ENCODE results near the gene B4GALT4. TPM values are rescaled to one million over a fixed set of nuclear protein-coding genes. Genes with fewer than 3 reads are reported as not detected.

B4GALT4 gene
- total and polyA plus RNA-seq, 2 experiments from 2014 or later = 56.0 to 67.9 TPM

DNA sequence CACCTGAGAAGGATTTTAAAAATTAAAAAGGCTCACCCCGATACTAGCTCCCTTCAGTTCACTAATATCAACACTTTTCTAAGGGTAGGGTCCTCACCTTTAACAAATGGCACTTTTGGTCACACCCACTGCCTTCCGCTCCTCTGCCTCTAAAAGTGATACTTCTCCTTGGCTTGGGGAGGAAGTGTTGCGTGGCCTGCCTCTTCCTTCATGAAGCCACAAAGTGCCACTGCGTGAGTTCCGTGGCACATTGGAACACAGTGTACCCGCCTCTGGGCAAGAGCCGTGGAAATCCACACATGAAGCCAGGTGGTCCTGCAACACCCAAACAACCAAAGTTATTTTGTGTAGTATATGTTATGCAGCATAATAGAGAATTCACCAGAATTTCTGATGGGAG, 3.9 kb downstream of the B4GALT4 start:
- WGBS, 2 experiments (ENCODE audit: low coverage in 1 of 2, low lambda C conversion rate in 2 of 2, missing lambda C conversion rate in 2 of 2) = 100% methylated on average over 7 of the region's 7 CpGs

DNA sequence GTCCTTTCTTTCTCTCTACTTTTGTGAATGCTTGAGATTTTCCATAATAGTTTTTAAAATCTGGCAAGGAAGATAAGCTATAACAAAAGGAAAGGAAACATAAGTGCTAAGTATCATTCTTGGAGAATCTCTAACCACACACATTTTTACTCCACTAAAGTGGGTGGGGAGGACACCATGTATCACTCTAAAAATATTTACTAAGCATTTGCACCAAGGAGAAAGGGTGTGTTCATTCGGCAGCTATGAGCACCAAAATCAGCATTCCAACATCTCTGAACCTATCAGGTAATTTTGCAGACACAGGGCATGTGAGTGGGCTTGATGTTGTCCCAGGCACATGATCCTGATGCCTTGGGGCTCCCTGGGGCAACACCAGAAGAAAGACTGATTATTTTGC, 5.5 kb downstream of the B4GALT4 start:
- Histone ChIP-seq H3F3A (ENCODE audit: insufficient read depth) (peaks cover 46% of the 10 kb centered on the region), H3K27me3 (replicated peaks; ENCODE audit: insufficient read depth) (no peaks in the 10 kb centered on the region), H3K9ac (peak overlapping the region; percentile 28), H3K4me1 (ENCODE audit: insufficient read depth) (peaks cover 56% of the 10 kb centered on the region), H3K36me3 (ENCODE audit: low read depth) (peaks cover 28% of the 10 kb centered on the region), H3K79me2 (ENCODE audit: insufficient read depth) (peaks cover 80% of the 10 kb centered on the region), H3K4me2 (ENCODE audit: unreplicated experiment) (peak overlapping the region; percentile 70), H4K20me1 (ENCODE audit: insufficient read depth) (no peaks in the 10 kb centered on the region), H3K4me3 (peak overlapping the region; percentile 40), H3K9me3 (ENCODE audit: low read depth) (no peaks in the 10 kb centered on the region), H3K27ac (peak overlapping the region; percentile 65), H3K9me2 (ENCODE audit: insufficient read depth) (no peaks in the 10 kb centered on the region), H2AFZ (0 out of 2 replicates have a peak overlapping the region, but pooled peaks have one; percentile 1)
- TF ChIP-seq EZH2phosphoT487 (IDR thresholded peaks at IDR 0.05; ENCODE audit: insufficient read depth, low read depth) = no peak
- 0% methylated on average over 1 of the region's 1 CpG for WGBS, 2 experiments (ENCODE audit: low coverage in 1 of 2, low lambda C conversion rate in 2 of 2, missing lambda C conversion rate in 2 of 2)
- DNase-seq = peak; percentile 81
- in situ Hi-C loops (cut with MboI) = no loop called here

More for the DNA sequence above, 3.9 kb downstream of the B4GALT4 start:
- no peak overlapping the region for H3K4me3 ChIP-seq
- no peaks in the 10 kb centered on the region for H4K20me1 ChIP-seq (ENCODE audit: insufficient read depth)
- peaks cover 59% of the 10 kb centered on the region for H3K4me1 ChIP-seq (ENCODE audit: insufficient read depth)
- H3K27me3 ChIP-seq (replicated peaks; ENCODE audit: insufficient read depth) = no peaks in the 10 kb centered on the region
- no peaks in the 10 kb centered on the region for H3K9me2 ChIP-seq (ENCODE audit: insufficient read depth)
- peaks cover 18% of the 10 kb centered on the region for H3K36me3 ChIP-seq (ENCODE audit: low read depth)
- peaks cover 72% of the 10 kb centered on the region for H3K79me2 ChIP-seq (ENCODE audit: insufficient read depth)
- no peak overlapping the region for H3K27ac ChIP-seq
- no peak overlapping the region for H3K4me2 ChIP-seq (ENCODE audit: unreplicated experiment)
- TF ChIP-seq EZH2 (IDR thresholded peaks at IDR 0.05; ENCODE audit: insufficient read depth, poor library complexity, severe bottlenecking) (no peak), EZH2phosphoT487 (IDR thresholded peaks at IDR 0.05; ENCODE audit: insufficient read depth, low read depth) (no peak)
- H2AFZ ChIP-seq = no peak overlapping the region
- H3F3A ChIP-seq (ENCODE audit: insufficient read depth) = peaks cover 51% of the 10 kb centered on the region
- no peaks in the 10 kb centered on the region for H3K9me3 ChIP-seq (ENCODE audit: low read depth)
- in situ Hi-C loops (cut with MboI) = no loop called here
- no peak for DNase-seq
- no peak overlapping the region for H3K9ac ChIP-seq

DNA sequence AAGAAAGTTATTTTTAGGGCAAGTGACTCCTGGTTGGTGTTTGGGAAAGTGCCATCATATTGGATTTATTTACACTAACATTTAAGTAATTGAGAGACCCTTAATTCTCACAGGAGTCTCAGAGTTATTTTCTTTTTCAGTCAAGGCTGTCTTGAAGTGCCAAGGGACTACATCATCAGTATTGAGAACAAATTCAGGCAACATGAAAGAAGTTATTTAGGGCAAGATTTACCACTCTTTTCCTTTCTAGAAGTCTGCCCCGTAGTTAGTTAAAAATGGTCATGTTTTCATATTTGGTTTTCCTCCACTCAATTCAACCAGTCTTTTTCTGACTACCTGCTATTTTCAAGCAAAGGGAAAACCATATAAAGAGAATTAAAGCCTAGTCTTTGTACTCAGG, 6.1 kb downstream of the B4GALT4 start:
- Histone ChIP-seq H4K20me1 (ENCODE audit: insufficient read depth) (no peaks in the 10 kb centered on the region), H3K9me3 (ENCODE audit: low read depth) (no peaks in the 10 kb centered on the region), H3K4me2 (ENCODE audit: unreplicated experiment) (peak overlapping the region; percentile 70), H3K4me1 (ENCODE audit: insufficient read depth) (peaks cover 56% of the 10 kb centered on the region), H3F3A (ENCODE audit: insufficient read depth) (peaks cover 41% of the 10 kb centered on the region), H3K36me3 (ENCODE audit: low read depth) (peaks cover 34% of the 10 kb centered on the region), H3K79me2 (ENCODE audit: insufficient read depth) (peaks cover 80% of the 10 kb centered on the region), H3K4me3 (peak overlapping the region; percentile 40), H3K9me2 (ENCODE audit: insufficient read depth) (no peaks in the 10 kb centered on the region), H3K27me3 (replicated peaks; ENCODE audit: insufficient read depth) (no peaks in the 10 kb centered on the region), H2AFZ (0 out of 2 replicates have a peak overlapping the region, but pooled peaks have one; percentile 1), H3K27ac (peak overlapping the region; percentile 65), H3K9ac (peak overlapping the region; percentile 28)
- in situ Hi-C loops (cut with MboI) = no loop called here
- TF ChIP-seq EZH2 (IDR thresholded peaks at IDR 0.05; ENCODE audit: insufficient read depth, poor library complexity, severe bottlenecking) (no peak), EZH2phosphoT487 (IDR thresholded peaks at IDR 0.05; ENCODE audit: insufficient read depth, low read depth) (no peak)
- peak; percentile 18 for DNase-seq
- 100% methylated on average over 1 of the region's 1 CpG for WGBS, 2 experiments (ENCODE audit: low coverage in 1 of 2, low lambda C conversion rate in 2 of 2, missing lambda C conversion rate in 2 of 2)

GRCh38 chr3:119230745-119231144, 9.9 kb downstream of the B4GALT4 start:
- Histone ChIP-seq H3K27me3 (replicated peaks; ENCODE audit: insufficient read depth) (no peaks in the 10 kb centered on the region), H3K4me3 (no peak overlapping the region), H3K9me3 (ENCODE audit: low read depth) (no peaks in the 10 kb centered on the region), H3K4me2 (ENCODE audit: unreplicated experiment) (no peak overlapping the region), H2AFZ (no peak overlapping the region), H3F3A (ENCODE audit: insufficient read depth) (peaks cover 23% of the 10 kb centered on the region), H3K9ac (no peak overlapping the region), H3K79me2 (ENCODE audit: insufficient read depth) (peaks cover 64% of the 10 kb centered on the region), H4K20me1 (ENCODE audit: insufficient read depth) (no peaks in the 10 kb centered on the region), H3K27ac (no peak overlapping the region), H3K4me1 (ENCODE audit: insufficient read depth) (peaks cover 32% of the 10 kb centered on the region), H3K9me2 (ENCODE audit: insufficient read depth) (no peaks in the 10 kb centered on the region), H3K36me3 (ENCODE audit: low read depth) (peaks cover 48% of the 10 kb centered on the region)
- TF ChIP-seq EZH2phosphoT487 (IDR thresholded peaks at IDR 0.05; ENCODE audit: insufficient read depth, low read depth) (no peak), EZH2 (IDR thresholded peaks at IDR 0.05; ENCODE audit: insufficient read depth, poor library complexity, severe bottlenecking) (no peak)
- in situ Hi-C loops (cut with MboI) = no loop called here
- DNase-seq = no peak

DNA sequence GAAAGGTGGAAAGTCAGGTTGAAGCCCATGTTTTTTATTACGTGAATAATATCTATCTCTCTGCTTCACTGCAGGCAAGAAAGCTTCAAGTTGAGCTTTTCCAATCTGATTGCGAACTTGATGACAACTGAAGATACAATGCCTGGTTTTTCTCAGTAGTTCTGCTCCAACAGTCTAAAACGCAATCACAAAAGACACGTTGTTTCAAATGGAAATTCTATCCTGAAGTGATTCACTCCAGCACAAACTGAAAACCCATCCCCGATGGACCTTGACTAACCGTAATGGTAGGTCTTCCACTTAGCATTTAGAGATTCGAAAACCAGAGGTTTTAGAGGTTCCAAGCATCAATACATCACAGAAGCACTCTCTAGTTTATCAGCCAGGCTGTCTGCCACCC, 10.6 kb downstream of the B4GALT4 start:
- 92 to 96% methylated on average over 7 of the region's 7 CpGs for WGBS, 2 experiments (ENCODE audit: low coverage in 1 of 2, low lambda C conversion rate in 2 of 2, missing lambda C conversion rate in 2 of 2)

More for the DNA sequence above, 10.6 kb downstream of the B4GALT4 start:
- peaks cover 51% of the 10 kb centered on the region for H3K36me3 ChIP-seq (ENCODE audit: low read depth)
- H3K9me3 ChIP-seq (ENCODE audit: low read depth) = no peaks in the 10 kb centered on the region
- no peak overlapping the region for H3K27ac ChIP-seq
- H3K4me1 ChIP-seq (ENCODE audit: insufficient read depth) = peaks cover 26% of the 10 kb centered on the region
- H3K27me3 ChIP-seq (replicated peaks; ENCODE audit: insufficient read depth) = no peaks in the 10 kb centered on the region
- no peak for TF ChIP-seq EZH2phosphoT487 (IDR thresholded peaks at IDR 0.05; ENCODE audit: insufficient read depth, low read depth)
- no peak for TF ChIP-seq EZH2 (IDR thresholded peaks at IDR 0.05; ENCODE audit: insufficient read depth, poor library complexity, severe bottlenecking)
- no peaks in the 10 kb centered on the region for H3K9me2 ChIP-seq (ENCODE audit: insufficient read depth)
- in situ Hi-C loops (cut with MboI) = no loop called here
- no peak for DNase-seq
- H3K4me3 ChIP-seq = no peak overlapping the region
- no peaks in the 10 kb centered on the region for H4K20me1 ChIP-seq (ENCODE audit: insufficient read depth)
- H3F3A ChIP-seq (ENCODE audit: insufficient read depth) = peaks cover 16% of the 10 kb centered on the region
- H3K9ac ChIP-seq = no peak overlapping the region
- no peak overlapping the region for H2AFZ ChIP-seq
- peaks cover 64% of the 10 kb centered on the region for H3K79me2 ChIP-seq (ENCODE audit: insufficient read depth)
- no peak overlapping the region for H3K4me2 ChIP-seq (ENCODE audit: unreplicated experiment)
